Brain microvascular endothelial cell (primary cell): ENCODE measurements around the gene PDZK1IP1.

ENCODE experiments used
- DNase-seq: peaks from one replicate; pipeline ENCODE4 v3.0.0-alpha.2; 2020
- H3K27ac ChIP-seq: fragments of 250-450 bp; sonication (Bioruptor Pico); 2 replicates; pipeline ENCODE4 v1.5.1; 2020; ENCODE audit warnings: mild to moderate bottlenecking, moderate library complexity
- H3K27me3 ChIP-seq: fragments of 250-450 bp; sonication (Bioruptor Pico); replicated peaks from 2 replicates; pipeline ENCODE4 v1.5.1; 2020; ENCODE audit warnings: mild to moderate bottlenecking
- H3K36me3 ChIP-seq: fragments of 250-450 bp; sonication (Bioruptor Pico); replicated peaks from 2 replicates; pipeline ENCODE4 v1.5.1; 2020; ENCODE audit warnings: mild to moderate bottlenecking
- H3K4me3 ChIP-seq: 2 replicates; pipeline ENCODE4 v1.5.1; 2011; ENCODE audit warnings: low read depth, mild to moderate bottlenecking, control low read depth, low read length, moderate library complexity
- CTCF ChIP-seq: IDR thresholded peaks from 2 replicates; pipeline ENCODE4 v1.5.1; 2011; ENCODE audit warnings: low read depth, mild to moderate bottlenecking, moderate library complexity, low read length, control low read depth, inconsistent platforms; ENCODE audit errors: missing control alignments
- in situ Hi-C: cut with HindIII; loops from 2 replicates; pipeline ENCODE4 v1.10.0; 2017; ENCODE audit warnings: low sequenced_read_pairs, low pct_ligation_motif_present

PDZK1IP1 gene

GRCh38 chr1:47232187-47232874, 42.5 kb upstream of the PDZK1IP1 start, which contains the start of gene TAL1:
TSS of gene TAL1 (minus strand) at chr1:47232225. CDS start at chr1:47225888, 6,337 bp downstream.
- H3K27ac ChIP-seq, result no peak within 1 kb of the TSS
- in situ Hi-C loops, result no loop called here
- H3K4me3 ChIP-seq, result no peak within 1 kb of the TSS
- H3K36me3 ChIP-seq, result no peaks in the 10 kb centered on the region
- no peak for TF ChIP-seq CTCF
- peaks cover 67% of the 10 kb centered on the region for H3K27me3 ChIP-seq
- no peak for DNase-seq

DNA sequence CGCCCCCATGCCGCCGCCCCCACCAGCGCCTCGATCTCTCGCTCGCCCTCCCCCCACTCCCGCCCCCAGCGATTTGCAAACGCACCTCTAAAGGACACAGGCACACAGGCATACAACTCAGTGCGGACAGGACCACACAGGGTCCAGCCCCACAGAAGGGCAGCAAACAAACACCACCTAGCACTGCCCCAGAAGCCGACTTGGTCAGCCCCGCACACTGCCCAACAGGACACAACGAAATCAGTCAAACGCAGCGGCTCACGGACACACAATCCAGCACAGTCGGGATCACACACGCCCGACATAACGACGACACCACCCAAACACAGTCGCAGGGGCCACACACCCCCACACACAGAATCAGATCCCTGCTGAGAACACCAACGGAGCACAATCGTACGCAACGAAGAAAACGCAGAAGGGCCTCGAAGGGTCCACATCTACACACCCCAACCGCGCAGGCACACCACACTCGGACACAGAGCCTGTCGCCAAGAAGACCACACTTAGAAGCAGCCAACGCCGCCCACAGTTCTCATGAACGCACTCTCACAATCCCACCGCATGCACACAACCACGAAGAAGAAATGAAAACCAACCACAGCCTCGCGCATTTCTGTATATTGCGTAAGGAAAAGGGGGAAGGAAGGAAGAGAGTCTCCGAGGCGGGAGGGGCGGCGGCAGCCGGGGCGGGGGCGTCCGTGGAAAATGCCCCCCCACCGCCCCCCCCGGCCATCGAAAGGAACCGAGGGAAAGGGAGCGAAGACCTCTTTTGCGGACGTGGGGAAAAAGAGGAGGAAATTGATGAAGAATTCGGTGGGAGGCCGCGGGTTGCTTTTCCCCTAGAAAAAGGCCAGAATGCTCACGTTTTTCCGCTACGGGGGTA, 41.7 kb upstream of the PDZK1IP1 start:
- no peaks in the 10 kb centered on the region for H3K36me3 ChIP-seq
- H3K27me3 ChIP-seq, result peaks cover 75% of the 10 kb centered on the region
- H3K27ac ChIP-seq, result no peak overlapping the region
- H3K4me3 ChIP-seq, result no peak overlapping the region
- in situ Hi-C loops, result no loop called here
- peak; percentile 14 for DNase-seq
- TF ChIP-seq CTCF, result no peak

- no peak overlapping the region for H3K4me3 ChIP-seq
- H3K27ac ChIP-seq, result no peak overlapping the region
- H3K27me3 ChIP-seq, result peaks cover 82% of the 10 kb centered on the region
- in situ Hi-C loops, result no loop called here
- no peak for TF ChIP-seq CTCF
- no peaks in the 10 kb centered on the region for H3K36me3 ChIP-seq
- DNase-seq, result no peak
Observed at GRCh38 chr1:47230692-47231300, 41.0 kb upstream of the PDZK1IP1 start.

DNA sequence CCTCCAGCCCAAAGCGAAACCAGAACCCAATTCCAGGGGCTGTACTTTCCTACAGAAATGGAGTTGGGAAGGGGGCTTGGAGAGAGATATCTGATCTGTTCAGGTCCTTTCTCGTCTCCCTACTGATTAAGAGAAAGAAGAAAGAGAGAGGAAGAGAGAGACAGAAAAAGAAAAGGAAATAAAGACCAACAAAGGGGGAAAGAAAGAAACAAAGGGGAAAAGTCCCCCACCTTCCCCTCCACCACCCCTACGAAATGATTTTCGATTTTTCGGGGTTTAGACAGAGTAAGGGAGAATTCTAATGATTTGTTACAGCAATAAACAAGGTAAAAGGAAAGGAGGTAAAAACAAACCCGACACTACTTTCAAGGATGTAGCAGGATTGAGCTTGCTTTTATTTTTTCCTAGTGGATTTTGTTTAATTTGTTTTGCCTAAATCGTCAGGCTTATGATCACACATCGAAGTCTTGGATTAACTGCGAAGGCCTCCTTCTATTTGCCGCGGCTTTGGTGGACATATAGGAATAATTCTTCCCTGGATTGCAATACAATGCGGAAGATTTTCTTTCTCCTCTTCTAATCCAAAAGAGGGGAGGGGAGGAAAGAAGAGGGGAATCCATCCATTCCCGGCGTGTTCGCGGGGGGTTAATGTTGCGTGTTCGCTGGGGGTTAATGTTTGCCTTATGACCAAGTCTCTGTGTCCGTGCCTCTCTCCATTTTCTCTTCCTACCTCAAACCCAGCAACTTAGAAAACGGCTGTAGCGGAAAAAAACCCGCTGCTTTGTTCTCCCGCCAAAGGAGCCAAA, 40.3 kb upstream of the PDZK1IP1 start:
- in situ Hi-C loops, result no loop called here
- H3K36me3 ChIP-seq, result no peaks in the 10 kb centered on the region
- H3K4me3 ChIP-seq, result no peak overlapping the region
- no peak for DNase-seq
- TF ChIP-seq CTCF, result no peak
- H3K27me3 ChIP-seq, result peaks cover 89% of the 10 kb centered on the region
- no peak overlapping the region for H3K27ac ChIP-seq

GRCh38 chr1:47229031-47229885, 39.4 kb upstream of the PDZK1IP1 start:
- no peak for TF ChIP-seq CTCF
- no peaks in the 10 kb centered on the region for H3K36me3 ChIP-seq
- in situ Hi-C loops, result no loop called here
- peaks cover 95% of the 10 kb centered on the region for H3K27me3 ChIP-seq
- no peak overlapping the region for H3K4me3 ChIP-seq
- no peak for DNase-seq
- no peak overlapping the region for H3K27ac ChIP-seq
